Activated CD4-positive, alpha-beta T cell treated with anti-CD3 and anti-CD28 coated beads, Interleukin-2, amount 50 U/mL, for 4 hours (primary cell): Measurements from ENCODE around the gene DES.
A peak's percentile ranks its signal among the peaks of the same experiment; 100 is the strongest.
"Not testable (repeated sequence)": the region's sequence is repeated elsewhere in the genome, so short reads cannot be mapped to it uniquely, and the experiment has no call there.

Experiments used
- DNase-seq, 2 experiments: peaks; one replicate each; pipeline ENCODE4 v3.0.0-alpha.2; 2020

Gene DES

DNA sequence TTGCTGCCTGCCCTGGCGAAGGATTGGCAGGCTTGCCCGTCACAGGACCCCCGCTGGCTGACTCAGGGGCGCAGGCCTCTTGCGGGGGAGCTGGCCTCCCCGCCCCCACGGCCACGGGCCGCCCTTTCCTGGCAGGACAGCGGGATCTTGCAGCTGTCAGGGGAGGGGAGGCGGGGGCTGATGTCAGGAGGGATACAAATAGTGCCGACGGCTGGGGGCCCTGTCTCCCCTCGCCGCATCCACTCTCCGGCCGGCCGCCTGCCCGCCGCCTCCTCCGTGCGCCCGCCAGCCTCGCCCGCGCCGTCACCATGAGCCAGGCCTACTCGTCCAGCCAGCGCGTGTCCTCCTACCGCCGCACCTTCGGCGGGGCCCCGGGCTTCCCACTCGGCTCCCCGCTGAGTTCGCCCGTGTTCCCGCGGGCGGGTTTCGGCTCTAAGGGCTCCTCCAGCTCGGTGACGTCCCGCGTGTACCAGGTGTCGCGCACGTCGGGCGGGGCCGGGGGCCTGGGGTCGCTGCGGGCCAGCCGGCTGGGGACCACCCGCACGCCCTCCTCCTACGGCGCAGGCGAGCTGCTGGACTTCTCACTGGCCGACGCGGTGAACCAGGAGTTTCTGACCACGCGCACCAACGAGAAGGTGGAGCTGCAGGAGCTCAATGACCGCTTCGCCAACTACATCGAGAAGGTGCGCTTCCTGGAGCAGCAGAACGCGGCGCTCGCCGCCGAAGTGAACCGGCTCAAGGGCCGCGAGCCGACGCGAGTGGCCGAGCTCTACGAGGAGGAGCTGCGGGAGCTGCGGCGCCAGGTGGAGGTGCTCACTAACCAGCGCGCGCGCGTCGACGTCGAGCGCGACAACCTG lies at the start of gene DES:
TSS of gene DES (plus strand) at position 223 of the 857 bp plus-strand sequence. CDS start at position 309, 86 bp downstream.
- no peak for DNase-seq

DNA sequence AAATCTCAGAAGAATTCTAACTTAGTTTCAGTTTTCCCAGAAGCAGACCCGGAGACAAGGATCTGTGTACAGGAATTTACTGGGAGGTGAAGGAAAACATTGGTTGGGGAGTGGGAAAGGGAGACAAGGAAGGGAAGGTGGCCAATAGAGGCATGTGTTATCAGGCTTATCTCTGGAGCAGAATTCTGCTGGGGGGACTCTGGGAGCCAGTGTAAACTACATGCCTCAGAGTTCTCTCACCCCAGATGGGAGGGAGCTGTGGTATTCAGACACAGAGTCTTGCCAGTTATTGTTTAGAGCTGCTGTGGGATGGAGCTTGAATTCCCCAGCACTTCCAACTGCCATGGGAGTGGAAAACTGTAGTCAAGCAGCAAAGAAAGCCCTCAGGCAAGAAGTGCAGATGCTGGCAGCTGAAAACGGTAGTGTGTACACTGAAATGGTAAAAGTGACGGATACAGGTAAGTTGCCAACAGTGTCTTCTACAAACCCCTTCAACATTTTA lies 49.4 kb upstream of the DES start:
- no peak for DNase-seq

DNA sequence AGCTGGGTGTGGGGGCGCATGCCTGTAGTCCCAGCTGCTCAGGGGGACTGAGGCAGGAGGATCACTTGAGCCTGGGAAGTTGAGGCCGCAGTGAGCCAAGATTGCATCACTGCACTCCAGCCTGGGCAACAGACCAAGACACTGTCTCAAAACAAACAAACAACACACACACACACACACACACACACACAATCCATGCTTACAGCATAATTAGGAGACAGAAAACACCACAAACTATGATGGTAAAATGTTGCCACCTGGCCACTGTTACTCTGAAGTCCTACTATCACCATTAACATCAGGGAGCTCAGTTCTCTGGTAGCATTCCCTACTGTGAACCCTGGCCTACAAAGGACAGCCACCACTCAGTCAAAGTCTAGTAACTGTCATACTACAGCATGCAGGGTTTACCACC lies 48.7 kb upstream of the DES start:
- DNase-seq: no peak

DNA sequence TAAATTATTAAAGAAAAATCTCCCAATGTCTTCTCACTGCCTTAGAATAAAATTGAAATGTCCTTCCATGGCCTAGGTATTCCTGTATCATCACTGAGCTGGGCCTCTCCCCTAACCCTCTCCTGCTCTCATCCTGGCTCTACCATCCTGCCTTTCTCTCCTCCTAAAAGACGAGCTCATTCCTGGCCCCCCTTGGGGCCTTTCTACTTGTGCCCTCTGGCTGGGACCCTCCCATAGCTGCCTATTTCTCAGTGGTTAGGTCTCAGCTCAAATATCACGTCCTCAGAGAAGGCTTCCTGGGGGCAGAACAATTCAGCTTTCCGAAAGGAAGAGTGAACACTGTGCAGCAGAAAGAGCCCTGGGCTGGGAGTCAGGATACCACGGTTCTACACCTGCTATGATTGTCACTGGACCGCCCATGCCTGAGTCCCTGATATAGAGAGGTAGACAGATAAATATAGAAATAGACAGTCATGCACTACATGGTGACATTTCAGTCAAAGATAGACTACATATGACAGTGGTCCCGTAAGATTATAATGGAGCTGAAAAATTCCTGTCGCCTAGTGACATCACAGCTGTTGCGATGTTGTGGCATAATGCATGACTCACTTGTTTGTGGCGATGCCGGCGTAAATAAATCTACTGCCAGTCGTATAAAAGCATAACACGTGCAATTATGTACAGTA lies 39.9 kb upstream of the DES start:
- no peak for DNase-seq

DNA sequence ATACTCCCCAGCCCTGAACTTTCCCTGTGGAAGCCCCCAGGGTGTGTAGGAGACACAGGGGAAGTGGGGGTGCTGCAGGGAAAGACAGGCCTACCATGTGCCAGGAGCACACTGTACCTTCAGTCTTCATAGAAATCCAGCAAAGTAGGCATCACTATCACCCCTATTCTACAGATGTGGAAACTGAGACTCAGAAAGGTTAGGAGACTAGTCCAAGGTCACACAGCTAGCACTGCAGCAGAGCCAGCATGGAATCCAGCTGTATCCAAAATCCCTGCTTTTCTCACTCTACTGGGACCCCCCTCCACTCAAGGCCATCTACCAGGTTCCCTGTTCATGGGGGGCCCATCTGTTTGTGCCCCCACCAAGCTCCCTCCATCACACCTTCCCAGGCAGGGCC lies 37.3 kb upstream of the DES start:
- DNase-seq: no peak

DNA sequence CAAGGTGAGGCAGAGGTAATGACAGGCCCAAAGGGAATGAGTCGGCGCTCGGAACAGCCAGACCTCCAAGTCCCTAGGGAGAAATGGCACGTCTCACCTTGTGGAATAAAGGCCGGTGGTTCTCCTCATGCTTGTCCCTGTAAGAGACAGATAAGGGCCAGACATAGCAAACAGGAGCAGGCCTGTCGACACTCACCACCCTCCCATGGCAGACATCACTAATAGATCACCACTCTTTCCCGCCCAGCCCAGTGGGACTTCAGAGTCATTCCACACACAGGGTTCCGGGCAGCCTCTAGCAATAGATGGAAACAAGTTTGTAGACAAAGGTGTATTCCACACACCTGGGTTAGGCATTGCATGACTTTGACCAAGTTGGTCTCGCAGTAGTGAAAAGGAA lies 36.7 kb upstream of the DES start:
- DNase-seq: no peak

DNA sequence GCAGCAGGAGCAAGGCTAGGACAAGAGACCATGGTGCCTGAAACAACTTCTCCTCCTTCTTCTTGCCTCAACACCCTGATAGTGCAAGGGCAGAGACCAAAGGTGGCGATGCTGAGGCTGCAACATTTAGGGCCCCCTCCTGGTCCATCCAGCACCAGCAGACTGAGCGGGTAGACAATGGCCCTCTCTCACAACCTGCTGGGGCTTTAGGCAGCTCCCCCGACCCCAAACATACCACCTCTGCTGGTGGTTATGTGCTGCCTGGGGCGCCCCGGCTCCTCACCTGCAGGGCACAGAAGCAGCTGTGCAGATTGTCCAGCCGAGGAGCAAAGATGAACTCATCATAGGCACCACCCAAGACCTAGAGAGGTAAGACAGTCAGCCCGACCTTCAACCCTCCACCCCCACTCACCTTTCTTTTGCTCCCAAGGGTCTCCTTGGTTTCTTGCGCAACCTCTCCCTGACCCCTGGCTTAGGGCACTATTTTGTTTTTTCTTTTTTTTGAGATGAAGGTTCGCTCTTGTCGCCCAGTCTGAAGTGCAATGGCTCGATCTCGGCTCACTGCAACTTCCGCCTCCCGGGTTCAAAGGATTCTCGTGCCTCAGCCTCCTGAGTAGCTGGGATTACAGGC lies 34.0 kb upstream of the DES start:
- DNase-seq: no peak

DNA sequence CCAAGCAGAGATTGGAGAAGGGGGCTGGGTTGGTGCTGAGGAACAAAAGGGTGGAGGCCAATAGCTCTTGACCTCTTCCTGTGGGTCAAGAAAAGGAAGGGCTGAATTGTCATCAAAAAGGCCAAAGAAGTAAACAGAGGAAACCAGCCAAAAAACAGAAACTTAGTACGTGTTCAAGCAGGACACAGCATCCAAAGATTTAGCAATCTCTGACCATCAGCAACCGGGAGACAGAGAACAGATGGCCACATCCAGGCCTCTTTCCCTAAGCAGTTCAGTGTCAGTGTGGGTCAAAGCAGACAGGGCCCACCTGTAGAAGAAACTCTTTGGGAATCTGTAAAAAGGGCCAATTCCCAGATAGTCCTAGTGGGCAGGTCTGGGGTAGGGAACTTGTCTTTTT lies 33.3 kb upstream of the DES start:
- DNase-seq: no peak

DNA sequence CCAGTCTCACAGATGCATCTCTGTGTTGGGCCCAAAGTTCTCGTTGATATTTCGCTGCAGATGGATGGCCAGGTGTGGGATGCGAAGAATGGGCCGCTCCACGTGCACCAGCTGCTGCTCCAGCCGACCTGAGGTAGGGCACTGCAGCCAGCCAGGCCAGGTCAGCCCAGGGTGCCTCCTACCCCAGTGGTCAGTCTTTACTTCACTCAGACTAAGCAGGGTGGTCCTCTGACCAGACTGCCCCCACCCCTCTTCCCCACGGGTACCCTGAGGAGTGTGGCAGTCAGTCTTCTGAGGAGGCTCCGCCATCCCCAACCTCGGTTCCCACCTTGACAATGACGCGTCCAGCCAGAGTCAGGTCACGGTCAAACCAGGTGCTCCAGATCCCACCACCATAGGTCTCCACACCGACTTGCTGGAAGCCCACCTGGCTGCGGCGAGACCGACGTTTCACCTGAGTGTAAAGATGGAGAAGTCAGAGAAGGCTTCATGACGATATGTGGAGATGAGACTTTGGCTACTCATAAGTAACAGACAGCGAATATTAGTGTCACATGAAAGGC lies 32.1 kb upstream of the DES start:
- no peak for DNase-seq

DNA sequence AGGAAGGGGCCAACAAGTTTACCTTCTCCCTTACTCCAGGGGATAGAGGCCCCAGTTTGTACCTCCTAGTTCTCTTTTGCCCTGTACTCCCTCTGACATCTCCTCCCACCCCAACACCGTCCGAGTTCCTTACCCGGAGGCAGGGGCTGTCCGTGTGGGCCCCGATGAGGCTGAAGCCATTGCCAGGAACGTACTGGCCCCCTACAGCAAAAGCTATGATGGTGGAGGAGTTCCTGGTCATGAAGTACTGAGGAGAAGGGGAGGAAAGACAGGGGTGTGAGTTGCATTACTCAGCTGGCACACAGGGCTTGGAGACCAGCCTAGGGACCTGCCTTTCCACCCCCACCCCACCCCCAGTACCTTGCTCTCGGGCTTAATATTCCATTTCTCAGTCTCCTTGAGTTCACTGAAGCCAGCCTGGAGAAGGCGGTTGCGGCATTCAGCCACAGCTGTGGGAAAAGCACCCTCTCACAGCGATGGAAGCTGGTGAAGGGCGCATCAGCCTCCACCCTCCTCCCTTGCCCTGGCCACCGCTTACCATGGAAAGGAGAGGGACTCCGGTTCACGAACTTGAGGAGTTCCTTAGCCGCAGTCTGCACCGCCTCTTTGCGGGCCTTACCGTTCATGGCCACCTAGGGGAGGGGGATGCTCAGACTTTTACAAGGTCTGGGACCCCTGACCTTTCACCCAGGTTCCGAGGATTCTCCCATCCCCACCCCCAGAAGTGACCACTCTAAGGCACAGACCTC lies 31.5 kb upstream of the DES start:
- DNase-seq: no peak

DNA sequence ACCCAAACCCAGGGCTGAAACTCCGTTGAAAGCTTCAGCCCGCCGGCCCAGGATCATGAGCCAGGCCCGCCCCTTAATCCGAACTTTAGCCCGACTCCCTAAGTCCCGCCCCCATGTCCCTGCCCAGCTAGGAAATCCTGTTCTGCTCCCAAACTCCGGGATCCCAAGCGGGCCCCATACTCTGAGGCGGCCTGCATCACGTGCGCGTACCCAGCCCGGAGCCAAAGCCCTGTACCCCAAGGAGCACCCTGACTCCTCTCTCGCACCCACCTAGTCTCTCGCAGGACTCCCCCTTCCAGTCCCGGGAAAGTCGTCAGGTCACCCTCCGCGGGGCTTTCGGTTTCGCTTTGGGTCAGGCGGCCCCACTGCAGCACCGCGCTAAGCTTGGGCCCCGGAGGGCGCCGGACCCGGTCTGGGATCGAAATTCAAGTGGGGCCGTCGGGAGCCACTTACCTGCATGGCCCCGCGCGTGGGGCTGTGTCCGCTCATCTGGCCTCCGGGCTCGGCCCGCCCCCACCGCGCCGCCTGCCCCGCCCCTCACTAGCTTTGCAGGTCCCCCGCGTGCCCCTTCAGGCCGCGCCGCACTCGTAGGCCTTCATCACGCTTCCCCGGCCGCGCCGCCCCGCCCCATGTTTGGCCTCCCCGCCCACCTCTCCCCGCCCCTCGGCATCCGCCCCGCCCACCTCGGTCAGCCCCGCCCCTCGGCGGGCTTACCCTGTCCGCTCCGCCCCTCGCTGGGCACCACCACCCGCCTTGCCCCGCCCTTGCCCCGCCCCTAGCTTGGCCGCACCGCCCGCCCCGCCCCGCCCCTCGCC lies 30.7 kb upstream of the DES start, which contains the start of gene DNPEP:
TSS of gene DNPEP (minus strand) at position 607 of the 815 bp plus-strand sequence. CDS start at position 489, 118 bp downstream.
- DNase-seq: peak; percentile 92

DNA sequence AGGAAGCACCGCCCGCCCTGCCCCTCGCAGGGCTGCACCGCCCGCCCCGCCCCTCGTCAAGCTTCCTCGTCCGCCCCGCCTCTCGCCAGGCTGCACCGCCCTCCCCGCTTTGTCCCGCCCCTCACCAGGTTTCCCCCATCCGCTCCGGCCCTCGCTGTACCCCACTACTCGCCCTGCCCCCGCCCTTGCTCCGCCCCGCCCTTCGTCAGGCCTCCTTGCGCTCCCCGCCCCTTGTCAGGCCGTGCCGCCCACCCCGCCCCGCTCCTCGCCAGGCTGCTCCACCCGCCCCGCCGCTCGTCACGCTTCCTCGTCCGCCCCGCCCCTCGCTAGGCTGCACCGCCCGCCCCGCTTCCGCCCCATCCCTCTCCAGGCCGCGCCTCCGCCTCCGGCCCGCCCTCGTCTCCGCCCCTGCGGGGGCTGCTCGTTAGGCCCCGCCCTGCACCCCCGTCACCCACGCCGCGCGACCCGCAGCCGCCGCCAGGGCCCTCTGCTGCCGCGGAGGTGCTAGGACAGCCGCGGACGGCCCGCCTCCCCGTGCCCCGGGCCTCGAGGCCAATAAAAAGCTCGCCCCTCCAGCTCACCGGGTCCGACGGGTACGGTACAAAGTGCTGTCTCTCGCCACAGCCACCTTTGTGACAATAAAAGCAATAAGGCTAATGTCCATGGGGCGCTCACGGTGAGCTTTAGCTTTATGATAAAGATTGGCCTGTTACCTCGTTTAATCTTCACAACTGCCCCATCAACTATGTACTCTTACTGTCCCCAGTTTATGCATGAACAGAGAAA lies 29.9 kb upstream of the DES start:
- DNase-seq: peak; percentile 98 to 99

DNA sequence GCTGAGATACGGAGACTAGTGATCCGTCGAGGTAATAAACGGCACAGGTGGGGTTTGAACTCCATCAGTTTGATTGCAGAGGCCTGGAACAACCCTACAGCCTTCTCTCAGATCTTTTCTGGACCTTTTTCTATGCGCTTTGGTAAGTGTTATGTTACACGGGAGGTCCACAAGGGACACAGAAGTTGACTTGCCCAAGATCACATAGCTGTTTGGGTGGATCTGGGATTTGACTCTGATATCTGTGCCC lies 29.3 kb upstream of the DES start:
- no peak for DNase-seq

DNA sequence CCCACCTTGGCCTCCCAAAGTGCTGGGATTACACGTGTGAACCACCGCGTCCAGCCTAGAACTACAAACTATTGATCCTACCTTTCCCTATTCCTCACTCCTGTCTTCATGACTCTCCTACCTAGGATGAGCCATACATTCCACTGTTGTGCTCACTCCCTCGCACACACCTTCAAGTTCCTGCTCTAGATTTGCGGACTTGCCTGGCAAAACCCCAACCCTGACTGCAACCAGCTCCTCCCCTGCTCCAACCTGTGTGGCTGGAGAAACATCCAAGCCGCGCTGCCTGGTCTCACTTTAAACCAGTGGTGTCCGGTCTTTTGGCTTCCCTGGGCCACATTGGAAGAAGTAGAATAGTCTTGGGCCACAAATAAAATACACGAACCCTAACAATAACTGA lies 25.4 kb upstream of the DES start:
- no peak for DNase-seq

DNA sequence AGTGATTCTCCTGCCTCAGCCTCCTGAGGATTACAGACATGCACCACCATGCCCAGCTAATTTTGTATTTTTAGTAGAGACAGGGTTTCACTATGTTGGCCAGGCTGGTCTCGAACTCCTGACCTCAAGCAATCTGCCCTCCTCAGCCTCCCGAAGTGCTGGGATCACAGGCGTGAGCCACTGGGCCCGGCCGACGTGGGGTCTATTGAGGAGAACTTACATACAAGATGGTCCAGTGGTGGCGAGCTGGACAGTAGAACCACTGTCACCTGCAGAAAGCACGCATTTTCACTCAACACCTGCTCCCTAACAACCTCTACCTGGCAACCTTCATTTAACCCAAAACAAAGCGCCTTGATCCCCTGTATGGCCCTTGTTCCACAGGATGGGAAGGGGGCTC lies 23.1 kb upstream of the DES start:
- DNase-seq: not testable (repeated sequence)

DNA sequence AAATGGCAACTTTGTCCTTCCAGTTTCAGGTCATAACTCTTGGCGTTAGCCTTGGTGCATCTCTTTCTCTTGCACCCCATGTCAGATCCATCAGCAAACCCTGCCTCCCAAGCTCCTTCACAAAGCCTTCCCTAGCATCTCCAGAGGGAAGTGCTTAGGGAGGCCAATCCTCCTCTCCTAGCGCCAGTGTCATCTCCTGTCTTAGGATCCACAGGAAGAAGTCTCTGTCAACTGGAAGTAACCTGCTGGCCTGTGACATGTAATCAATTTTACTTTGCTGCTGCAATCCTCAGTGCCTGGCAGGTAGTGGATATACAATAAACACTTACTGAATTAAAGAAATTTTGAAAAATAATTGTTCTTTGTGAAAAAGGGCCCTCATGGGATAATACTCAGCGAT lies 22.6 kb upstream of the DES start:
- DNase-seq: no peak

DNA sequence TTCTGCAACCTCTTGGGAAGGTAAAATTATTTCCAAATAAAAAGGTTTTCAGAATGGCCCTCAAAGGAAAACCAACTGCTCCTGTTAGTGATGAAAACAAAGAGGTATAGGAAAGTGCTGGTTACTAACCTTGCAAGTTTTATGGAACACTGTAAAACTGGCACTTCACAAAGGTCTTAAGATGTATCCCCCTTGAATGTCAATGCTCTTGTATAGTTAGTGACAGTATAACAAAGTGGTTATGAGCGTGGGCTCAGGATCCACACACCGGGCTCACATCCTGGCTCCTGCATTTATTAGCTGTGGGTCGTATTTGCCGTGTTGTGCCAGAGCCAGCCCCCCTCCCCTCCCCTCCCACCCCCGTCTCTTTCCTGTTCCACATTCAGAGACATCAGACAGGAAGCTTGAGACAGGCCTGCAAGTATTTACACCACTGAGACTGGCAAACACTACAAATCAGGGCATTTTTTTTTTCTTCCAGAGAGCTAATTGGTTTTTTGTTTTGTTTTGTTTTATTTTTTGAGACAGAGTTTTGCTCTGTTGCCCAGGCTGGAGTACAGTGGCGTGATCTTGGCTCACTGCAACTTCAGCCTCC lies 21.2 kb upstream of the DES start:
- no peak for DNase-seq

DNA sequence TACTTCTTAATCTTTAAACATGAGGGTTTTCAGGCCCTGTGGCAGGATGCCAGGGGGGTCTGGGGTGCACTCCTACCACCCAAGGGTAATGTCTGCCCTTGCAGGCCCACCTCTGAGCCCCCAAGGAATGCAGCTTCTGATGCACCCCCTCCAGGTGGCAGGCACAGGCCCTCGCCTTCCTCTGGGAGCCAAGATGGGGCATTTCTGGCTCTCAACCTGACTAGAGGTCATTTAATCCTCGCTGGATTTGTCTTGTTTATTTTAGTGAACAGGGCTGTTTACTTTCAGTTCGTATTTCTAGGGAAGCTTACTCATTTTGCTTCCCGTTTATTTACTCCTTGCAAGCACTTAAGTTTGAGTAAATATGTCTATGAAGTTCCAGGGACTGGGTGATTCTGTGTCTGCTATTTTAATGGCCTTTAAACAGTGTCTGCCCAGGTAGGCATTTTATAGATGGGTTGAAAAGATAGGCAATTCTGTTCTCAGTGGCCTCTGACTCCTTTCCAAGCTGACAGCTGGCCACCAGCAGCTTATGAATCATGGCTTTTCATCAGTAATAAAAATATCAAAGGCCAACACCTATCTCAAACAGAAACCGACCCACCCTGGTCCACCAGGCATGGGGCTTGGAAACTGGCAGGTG lies 19.3 kb upstream of the DES start:
- no peak for DNase-seq

DNA sequence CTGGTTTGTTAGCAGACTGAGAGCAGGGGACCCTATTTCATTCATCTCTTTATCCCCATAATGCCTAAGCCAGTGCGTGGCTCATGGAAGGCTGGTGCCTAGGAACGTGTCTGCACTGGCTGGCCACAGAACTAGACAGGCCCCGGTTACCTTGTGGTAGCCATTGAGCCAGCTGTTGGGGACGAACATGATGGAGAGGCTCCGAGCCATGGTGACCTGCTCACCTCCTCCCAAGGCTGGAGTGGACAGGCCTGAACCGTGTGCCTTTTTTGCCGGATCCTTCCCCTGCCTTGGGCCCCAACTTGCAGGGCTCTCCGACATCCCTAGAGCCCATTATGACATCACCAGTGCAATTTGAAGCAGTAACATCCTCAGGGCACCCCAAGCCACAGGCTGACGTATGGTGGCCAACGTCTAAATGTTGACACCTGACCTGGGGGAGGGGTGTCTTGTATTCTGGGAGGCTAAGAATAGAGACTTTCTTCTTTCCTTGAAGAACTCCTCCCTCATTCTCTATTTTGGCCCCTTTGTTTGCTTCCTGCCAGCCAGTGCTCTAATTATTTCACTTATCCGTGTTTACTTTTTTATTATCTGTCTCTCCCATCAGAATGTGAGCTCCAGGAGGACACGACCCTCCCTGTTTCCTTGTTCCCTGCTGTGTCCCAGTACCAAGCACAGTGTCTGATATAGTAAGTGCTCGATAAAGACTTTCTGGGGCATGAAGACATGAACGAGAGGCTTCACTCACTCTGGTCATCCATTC lies 18.3 kb upstream of the DES start:
- DNase-seq: no peak
